HepG2 (cell line): ENCODE measurements around the gene C11orf42. TPM values are rescaled to one million over a fixed set of nuclear protein-coding genes. Genes with fewer than 3 reads are reported as not detected.

Experiments
- ASH2L ChIP-seq: fragments of 300-600, 200-600 bp; sonication (generic); IDR thresholded peaks from 2 replicates; pipeline ENCODE4 v1.7.0; 2017; ENCODE audit warnings: low read depth, mild to moderate bottlenecking, moderate library complexity, mixed read lengths, low read length; ENCODE audit not compliant: insufficient read length
- DNMT1 ChIP-seq: sonication (generic); formaldehyde crosslinking; IDR thresholded peaks from 2 replicates; pipeline ENCODE4 v1.5.1; 2020; ENCODE audit warnings: mild to moderate bottlenecking, missing genetic modification reagents
- KDM3A ChIP-seq: IDR thresholded peaks from 2 replicates; pipeline ENCODE4 v1.6.1; 2018; ENCODE audit warnings: low read depth, missing compliant biosample characterization
- NFRKB ChIP-seq: fragments of 450-650 bp; IDR thresholded peaks from 2 replicates; pipeline ENCODE4 v1.6.1; 2017
- NFYB ChIP-seq: sonication (generic); formaldehyde crosslinking; IDR thresholded peaks from 2 replicates; pipeline ENCODE4 v1.4.0; 2020; ENCODE audit warnings: missing genetic modification reagents
- PHF20 ChIP-seq: sonication (generic); formaldehyde crosslinking; IDR thresholded peaks from 2 replicates; pipeline ENCODE4 v1.5.0; 2020; ENCODE audit warnings: mild to moderate bottlenecking, missing genetic modification reagents
- SMC3 ChIP-seq: IDR thresholded peaks from 2 replicates; pipeline ENCODE4 v1.6.1; 2011; ENCODE audit warnings: low read length, improper control_type of control experiment
- SP2 ChIP-seq: sonication (generic); formaldehyde crosslinking; IDR thresholded peaks from 2 replicates; pipeline ENCODE4 v1.5.1; 2020; ENCODE audit warnings: mild to moderate bottlenecking, missing genetic modification reagents
- SP4 ChIP-seq: sonication (generic); formaldehyde crosslinking; IDR thresholded peaks from 2 replicates; pipeline ENCODE4 v1.8.1; 2023; ENCODE audit warnings: mild to moderate bottlenecking, missing genetic modification reagents
- TCF7 ChIP-seq: sonication (generic); IDR thresholded peaks from 2 replicates; pipeline ENCODE4 v1.6.1; 2016; ENCODE audit warnings: antibody characterized with exemption, low read depth
- ZNF329 ChIP-seq: sonication (generic); formaldehyde crosslinking; IDR thresholded peaks from 2 replicates; pipeline ENCODE4 v1.9.0; 2021; ENCODE audit warnings: low read depth, mild to moderate bottlenecking, missing genetic modification reagents
- ZNF790 ChIP-seq: sonication (generic); formaldehyde crosslinking; IDR thresholded peaks from 2 replicates; pipeline ENCODE4 v1.8.0; 2022; ENCODE audit warnings: missing genetic modification reagents, mild to moderate bottlenecking, borderline replicate concordance
- polyA plus RNA-seq, 8 experiments: library from polyadenylated mRNA; depleted of rRNA in 3 of 8; stranded (reverse) in 7 of 8; unstranded in 1 of 8; fragments of >200 nt; fragmentation: Illumina TruSeq in 4 of 8; extraction: Trizol in 4 of 8; gene quantifications; 2 replicates each; pipeline versions ENCODE4 v1.2.1 to v1.2.3, GENCODE V29; 2011 to 2016; ENCODE audit warnings: low read depth in 4 of 8, missing spikeins in 1 of 8, mixed read lengths in 1 of 8; ENCODE audit not compliant: insufficient read depth in 1 of 8
- total RNA-seq, 5 experiments: library from RNA; depleted of rRNA; stranded (reverse); fragments of >200 nt; fragmentation: Illumina TruSeq; extraction: Trizol; gene quantifications; 2 replicates each; pipeline ENCODE4 v1.2.3, GENCODE V29; 2016; ENCODE audit warnings: low read depth in 1 of 5
- TF ChIP-seq, protein P1 (sequence below): sonication (generic); formaldehyde crosslinking; IDR thresholded peaks from 2 replicates; pipeline ENCODE4 v1.5.1; 2020; ENCODE audit warnings: mild to moderate bottlenecking, missing genetic modification reagents
- TF ChIP-seq, protein P2 (sequence below): sonication (generic); formaldehyde crosslinking; IDR thresholded peaks from 2 replicates; pipeline ENCODE4 v1.4.0; 2020; ENCODE audit warnings: mild to moderate bottlenecking, missing genetic modification reagents
- TF ChIP-seq, protein P3 (sequence below): sonication (generic); formaldehyde crosslinking; IDR thresholded peaks from 2 replicates; pipeline ENCODE4 v1.5.1; 2020; ENCODE audit warnings: mild to moderate bottlenecking, missing genetic modification reagents, moderate library complexity

The C11orf42 gene
- total and polyA plus RNA-seq, 2 of the 13 experiments (the other 11 are each of a cell fraction or from before 2014, with no cell fraction given) = not detected

DNA sequence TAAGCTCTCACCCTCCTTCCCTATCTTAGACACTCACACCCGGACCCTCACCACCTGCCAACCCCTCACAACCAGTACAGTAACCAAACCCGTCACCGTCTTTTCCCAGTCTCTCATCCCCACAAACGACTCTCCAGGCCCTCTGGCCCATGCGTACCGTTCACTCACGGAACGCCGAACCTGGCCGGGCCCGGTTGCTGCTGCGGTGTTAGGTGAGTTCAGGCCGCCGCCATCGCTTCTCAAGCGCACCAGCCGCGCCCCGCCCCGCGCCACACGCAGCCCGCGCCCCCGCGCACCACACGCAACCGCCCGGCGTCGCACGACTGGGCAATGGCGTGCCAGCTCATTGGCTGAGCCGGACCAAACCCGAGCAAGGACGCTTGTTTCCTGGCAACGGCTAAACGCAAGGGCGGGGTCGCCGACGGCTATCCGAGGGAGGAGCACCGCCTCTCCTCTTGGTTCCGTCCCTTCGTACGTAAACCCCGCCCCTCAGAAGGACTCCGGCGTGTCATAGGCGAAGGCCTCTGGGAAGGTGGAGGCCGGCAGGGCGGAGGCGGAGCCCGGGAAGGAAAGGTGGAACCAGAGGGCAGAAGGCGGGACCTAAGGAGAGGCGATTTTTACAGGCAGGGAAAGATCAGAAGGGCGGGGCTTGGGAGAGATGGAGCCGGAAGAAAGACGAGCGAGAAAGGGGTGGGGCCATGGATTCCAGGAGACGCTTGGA lies 29.2 kb downstream of the C11orf42 start, which contains the start of gene FHIP1B (continued):
- TF ChIP-seq, protein P1, sequence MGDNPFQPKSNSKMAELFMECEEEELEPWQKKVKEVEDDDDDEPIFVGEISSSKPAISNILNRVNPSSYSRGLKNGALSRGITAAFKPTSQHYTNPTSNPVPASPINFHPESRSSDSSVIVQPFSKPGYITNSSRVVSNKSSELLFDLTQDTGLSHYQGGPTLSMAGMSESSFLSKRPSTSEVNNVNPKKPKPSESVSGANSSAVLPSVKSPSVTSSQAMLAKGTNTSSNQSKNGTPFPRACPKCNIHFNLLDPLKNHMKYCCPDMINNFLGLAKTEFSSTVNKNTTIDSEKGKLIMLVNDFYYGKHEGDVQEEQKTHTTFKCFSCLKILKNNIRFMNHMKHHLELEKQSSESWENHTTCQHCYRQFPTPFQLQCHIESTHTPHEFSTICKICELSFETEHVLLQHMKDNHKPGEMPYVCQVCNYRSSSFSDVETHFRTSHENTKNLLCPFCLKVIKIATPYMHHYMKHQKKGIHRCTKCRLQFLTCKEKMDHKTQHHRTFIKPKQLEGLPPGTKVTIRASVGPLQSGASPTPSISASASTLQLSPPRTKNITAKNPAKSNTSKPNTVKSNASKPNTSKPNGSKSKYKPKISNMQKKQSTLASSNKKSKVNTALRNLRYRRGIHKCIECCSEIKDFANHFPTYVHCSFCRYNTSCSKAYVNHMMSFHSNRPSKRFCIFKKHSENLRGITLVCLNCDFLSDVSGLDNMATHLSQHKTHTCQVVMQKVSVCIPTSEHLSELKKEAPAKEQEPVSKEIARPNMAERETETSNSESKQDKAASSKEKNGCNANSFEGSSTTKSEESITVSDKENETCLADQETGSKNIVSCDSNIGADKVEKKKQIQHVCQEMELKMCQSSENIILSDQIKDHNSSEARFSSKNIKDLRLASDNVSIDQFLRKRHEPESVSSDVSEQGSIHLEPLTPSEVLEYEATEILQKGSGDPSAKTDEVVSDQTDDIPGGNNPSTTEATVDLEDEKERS (CRISPR knock-in tag) = no peak
- no peak for TF ChIP-seq DNMT1 (CRISPR knock-in tag)
- TF ChIP-seq SP2 = peak; percentile 68
- TF ChIP-seq, protein P2, sequence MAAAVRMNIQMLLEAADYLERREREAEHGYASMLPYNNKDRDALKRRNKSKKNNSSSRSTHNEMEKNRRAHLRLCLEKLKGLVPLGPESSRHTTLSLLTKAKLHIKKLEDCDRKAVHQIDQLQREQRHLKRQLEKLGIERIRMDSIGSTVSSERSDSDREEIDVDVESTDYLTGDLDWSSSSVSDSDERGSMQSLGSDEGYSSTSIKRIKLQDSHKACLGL (CRISPR knock-in tag) = peak; percentile 71
- TF ChIP-seq NFRKB = no peak
- TF ChIP-seq TCF7 = no peak
- no peak for TF ChIP-seq ZNF329 (CRISPR knock-in tag)
- peak; percentile 82 for TF ChIP-seq NFYB
- TF ChIP-seq KDM3A (CRISPR knock-in tag) = no peak
- no peak for TF ChIP-seq SMC3
- no peak for TF ChIP-seq ZNF790
- TF ChIP-seq, protein P3, sequence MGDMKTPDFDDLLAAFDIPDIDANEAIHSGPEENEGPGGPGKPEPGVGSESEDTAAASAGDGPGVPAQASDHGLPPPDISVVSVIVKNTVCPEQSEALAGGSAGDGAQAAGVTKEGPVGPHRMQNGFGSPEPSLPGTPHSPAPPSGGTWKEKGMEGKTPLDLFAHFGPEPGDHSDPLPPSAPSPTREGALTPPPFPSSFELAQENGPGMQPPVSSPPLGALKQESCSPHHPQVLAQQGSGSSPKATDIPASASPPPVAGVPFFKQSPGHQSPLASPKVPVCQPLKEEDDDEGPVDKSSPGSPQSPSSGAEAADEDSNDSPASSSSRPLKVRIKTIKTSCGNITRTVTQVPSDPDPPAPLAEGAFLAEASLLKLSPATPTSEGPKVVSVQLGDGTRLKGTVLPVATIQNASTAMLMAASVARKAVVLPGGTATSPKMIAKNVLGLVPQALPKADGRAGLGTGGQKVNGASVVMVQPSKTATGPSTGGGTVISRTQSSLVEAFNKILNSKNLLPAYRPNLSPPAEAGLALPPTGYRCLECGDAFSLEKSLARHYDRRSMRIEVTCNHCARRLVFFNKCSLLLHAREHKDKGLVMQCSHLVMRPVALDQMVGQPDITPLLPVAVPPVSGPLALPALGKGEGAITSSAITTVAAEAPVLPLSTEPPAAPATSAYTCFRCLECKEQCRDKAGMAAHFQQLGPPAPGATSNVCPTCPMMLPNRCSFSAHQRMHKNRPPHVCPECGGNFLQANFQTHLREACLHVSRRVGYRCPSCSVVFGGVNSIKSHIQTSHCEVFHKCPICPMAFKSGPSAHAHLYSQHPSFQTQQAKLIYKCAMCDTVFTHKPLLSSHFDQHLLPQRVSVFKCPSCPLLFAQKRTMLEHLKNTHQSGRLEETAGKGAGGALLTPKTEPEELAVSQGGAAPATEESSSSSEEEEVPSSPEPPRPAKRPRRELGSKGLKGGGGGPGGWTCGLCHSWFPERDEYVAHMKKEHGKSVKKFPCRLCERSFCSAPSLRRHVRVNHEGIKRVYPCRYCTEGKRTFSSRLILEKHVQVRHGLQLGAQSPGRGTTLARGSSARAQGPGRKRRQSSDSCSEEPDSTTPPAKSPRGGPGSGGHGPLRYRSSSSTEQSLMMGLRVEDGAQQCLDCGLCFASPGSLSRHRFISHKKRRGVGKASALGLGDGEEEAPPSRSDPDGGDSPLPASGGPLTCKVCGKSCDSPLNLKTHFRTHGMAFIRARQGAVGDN (CRISPR knock-in tag) = peak; percentile 87
- peak; percentile 75; the same call in 1 of the 2 replicates for TF ChIP-seq PHF20 (CRISPR knock-in tag)
- peak; percentile 94 for TF ChIP-seq SP4 (CRISPR knock-in tag)
- TF ChIP-seq ASH2L = peak; percentile 45
